Testis (tissue), 2 donors: ENCODE data around the gene ZNF142.

ENCODE experiments used
- POLR2A ChIP-seq: fragments of 450-650 bp; IDR thresholded peaks from one replicate; pipeline ENCODE4 v1.6.1; 2017; ENCODE audit warnings: antibody characterized with exemption, mild to moderate bottlenecking, moderate library complexity
- TF ChIP-seq, protein P1 (sequence below), 3 experiments: fragments of 450-650 bp in 2 of 3; fragments of 200-600 bp in 1 of 3; sonication (generic) in 1 of 3; IDR thresholded peaks; one replicate each; pipeline ENCODE4 v1.5.1; 2016 to 2019; ENCODE audit warnings: antibody characterized with exemption in 3 of 3, mild to moderate bottlenecking in 2 of 3, moderate library complexity in 1 of 3

DNA sequence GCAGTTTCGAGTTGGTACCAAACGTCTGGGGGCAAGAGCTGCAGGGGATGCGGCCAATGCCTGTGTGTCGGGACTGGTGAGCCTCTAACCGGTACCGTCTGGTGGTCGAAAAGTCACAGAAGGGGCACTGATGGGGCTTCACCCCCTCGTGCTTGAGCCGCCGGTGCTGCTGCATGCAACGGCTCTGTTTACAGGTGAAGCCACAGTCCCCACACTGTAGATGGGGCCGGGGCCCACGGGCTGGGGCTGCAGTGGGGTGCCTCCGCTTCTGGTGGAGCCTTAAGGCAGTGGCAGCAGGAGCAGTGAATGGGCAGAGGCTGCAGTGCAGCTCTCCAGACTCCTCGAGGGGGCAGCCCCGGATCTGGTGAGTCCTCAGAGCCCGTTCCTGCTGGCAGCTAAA is 16.6 kb downstream of the ZNF142 start:
- TF ChIP-seq, protein P1, sequence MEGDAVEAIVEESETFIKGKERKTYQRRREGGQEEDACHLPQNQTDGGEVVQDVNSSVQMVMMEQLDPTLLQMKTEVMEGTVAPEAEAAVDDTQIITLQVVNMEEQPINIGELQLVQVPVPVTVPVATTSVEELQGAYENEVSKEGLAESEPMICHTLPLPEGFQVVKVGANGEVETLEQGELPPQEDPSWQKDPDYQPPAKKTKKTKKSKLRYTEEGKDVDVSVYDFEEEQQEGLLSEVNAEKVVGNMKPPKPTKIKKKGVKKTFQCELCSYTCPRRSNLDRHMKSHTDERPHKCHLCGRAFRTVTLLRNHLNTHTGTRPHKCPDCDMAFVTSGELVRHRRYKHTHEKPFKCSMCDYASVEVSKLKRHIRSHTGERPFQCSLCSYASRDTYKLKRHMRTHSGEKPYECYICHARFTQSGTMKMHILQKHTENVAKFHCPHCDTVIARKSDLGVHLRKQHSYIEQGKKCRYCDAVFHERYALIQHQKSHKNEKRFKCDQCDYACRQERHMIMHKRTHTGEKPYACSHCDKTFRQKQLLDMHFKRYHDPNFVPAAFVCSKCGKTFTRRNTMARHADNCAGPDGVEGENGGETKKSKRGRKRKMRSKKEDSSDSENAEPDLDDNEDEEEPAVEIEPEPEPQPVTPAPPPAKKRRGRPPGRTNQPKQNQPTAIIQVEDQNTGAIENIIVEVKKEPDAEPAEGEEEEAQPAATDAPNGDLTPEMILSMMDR (IDR thresholded peaks at IDR 0.05): no peak
- TF ChIP-seq POLR2A: no peak
